NCI-H460 (cell line): Measurements from ENCODE around the gene GALNT14. TPM values are rescaled to one million over a fixed set of nuclear protein-coding genes. Genes with fewer than 3 reads are reported as not detected.

Source experiments
- DNase-seq: peaks from one replicate; pipeline ENCODE4 v3.0.0-alpha.2; 2016; ENCODE audit warnings: low read depth; ENCODE audit errors: extremely low read depth
- total RNA-seq: library from RNA; depleted of rRNA; stranded (reverse); fragments of >200 nt; shearing (Covaris generic); gene quantifications from 2 replicates; pipeline ENCODE4 v1.2.3, GENCODE V29; 2014

GALNT14 gene
- total RNA-seq, 1 experiment from 2014 or later = 21.8 TPM

GRCh38 chr2:31088504-31089195 lies 49.6 kb downstream of the GALNT14 start:
- DNase-seq = no peak

- DNase-seq = no peak
Measured at GRCh38 chr2:31087491-31087890, 50.7 kb downstream of the GALNT14 start.

- DNase-seq = no peak
Measured at GRCh38 chr2:31086590-31086989, 51.6 kb downstream of the GALNT14 start.

- DNase-seq = no peak
Measured at GRCh38 chr2:31083234-31083993, 54.8 kb downstream of the GALNT14 start.

- no peak for DNase-seq
Measured at GRCh38 chr2:31082002-31082401, 56.2 kb downstream of the GALNT14 start.

GRCh38 chr2:31081492-31081891 lies 56.7 kb downstream of the GALNT14 start:
- DNase-seq = no peak

GRCh38 chr2:31080361-31080760 lies 57.9 kb downstream of the GALNT14 start:
- DNase-seq = no peak

DNA sequence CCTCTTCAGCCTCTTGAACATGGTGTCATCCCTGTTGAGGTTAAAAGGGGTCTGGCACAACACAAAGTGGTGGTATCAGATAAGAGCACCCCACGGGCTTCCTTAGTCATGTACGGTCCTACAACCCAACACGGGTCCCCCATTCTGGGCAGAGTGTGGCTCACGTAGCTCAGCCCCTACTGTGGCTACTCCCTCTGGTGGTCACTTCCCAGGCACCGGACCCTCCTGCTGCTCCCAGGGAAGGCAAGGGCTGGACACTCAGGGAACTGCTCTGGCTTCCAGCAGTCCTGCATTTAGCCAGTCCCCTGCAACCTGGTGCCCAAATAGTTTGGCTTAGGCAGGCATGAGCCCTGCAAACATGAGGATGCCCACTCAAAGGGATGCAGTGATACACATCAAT lies 58.6 kb downstream of the GALNT14 start:
- DNase-seq = no peak

GRCh38 chr2:31078579-31079105 lies 59.6 kb downstream of the GALNT14 start:
- DNase-seq = no peak

GRCh38 chr2:31078011-31078410 lies 60.2 kb downstream of the GALNT14 start:
- DNase-seq = no peak

GRCh38 chr2:31075941-31076590 lies 62.2 kb downstream of the GALNT14 start:
- no peak for DNase-seq

DNA sequence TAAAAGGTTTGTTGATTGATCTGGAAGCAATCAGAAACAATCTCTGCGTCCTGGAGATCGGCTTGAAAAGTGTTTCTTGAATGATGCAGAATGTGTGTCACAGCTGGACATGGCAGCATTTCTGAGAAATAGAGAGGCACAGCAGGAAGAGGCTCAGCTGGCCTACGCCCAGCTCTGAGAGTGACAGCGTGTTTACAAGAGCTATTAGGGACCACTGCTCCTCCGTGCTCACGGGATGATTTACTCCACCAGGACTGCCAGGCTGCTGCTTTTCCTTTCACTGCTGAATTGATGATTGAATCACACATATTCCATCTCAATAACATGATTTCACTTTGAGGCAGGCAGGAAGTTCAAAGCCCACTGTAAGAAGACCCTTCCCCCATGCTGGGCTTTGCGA lies 62.8 kb downstream of the GALNT14 start:
- no peak for DNase-seq

GRCh38 chr2:31071741-31072140 lies 66.5 kb downstream of the GALNT14 start:
- no peak for DNase-seq

GRCh38 chr2:31070339-31071125 lies 67.7 kb downstream of the GALNT14 start:
- DNase-seq = no peak

DNA sequence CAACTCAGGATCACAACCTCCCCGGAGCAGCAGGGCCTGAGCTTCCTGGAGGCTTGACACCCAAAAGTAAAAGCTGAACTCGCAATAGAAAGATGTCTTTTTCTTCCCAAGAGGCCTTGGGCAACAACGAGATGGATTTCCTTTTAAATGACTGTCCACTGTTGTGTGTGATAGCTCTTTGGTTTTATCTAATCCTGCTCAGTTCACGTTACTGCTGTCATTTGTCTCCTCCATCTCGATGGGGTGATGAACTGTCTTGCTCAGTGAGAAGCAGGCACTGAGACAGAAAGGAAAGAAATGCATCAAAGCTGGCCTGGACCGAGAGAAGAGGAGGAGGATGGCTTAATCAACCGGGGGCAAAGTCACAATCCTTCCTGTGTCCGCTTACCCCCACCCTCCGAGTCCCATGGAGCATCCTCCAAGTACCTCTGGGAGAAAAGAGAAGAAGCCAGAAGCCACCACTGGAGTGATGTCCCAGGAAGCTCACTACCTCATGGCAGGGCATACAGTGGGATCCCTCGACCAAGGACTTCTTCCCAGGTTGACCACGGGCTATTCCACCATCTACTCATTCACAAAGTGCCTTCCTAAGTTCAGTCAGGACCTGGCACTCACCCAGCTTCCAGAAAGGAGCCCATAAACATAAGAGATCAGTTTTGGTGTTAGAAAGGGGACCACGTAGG lies 68.5 kb downstream of the GALNT14 start:
- no peak for DNase-seq

DNA sequence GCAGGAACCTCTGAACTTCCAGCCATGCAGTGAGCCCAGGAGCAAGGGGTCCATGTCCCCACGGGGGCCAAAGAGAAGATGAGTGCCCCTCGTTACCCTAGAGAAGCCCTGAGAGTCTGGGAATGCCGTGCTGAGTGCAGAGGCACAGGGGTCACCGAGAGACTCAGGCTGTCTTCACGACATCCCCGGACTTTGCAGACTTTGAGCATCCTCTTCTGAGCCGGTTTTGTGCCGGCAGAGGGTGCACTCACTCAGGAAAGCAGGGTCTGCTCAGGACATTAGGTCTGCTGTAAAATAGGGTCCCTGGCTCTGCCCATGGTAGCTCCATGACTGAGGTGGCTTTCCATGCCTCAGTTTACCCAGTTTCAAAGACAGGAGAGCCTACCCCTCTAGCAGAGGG lies 71.0 kb downstream of the GALNT14 start:
- DNase-seq = no peak

GRCh38 chr2:31066551-31066950 lies 71.7 kb downstream of the GALNT14 start:
- DNase-seq = no peak

DNA sequence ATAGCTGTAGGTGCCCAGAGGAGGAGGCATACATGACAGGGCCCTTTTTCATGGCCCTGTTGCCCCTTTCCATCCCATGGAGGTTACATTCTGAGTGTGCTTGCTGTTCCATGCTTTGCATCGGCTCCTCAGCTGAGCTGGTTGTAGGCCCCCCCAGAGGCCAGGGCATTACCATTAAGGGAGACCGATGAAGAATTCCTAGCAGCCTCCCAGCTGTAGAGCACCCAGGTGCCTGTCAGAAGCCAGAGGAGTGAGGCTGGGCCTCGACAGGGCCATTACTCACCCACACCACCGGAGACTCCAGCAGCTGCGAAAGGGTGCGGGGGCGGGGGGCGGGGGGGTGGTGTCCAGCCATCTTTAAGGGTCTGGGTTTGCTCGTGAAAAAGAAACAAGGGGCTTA lies 72.2 kb downstream of the GALNT14 start:
- no peak for DNase-seq

GRCh38 chr2:31065356-31065755 lies 72.9 kb downstream of the GALNT14 start:
- DNase-seq = no peak

GRCh38 chr2:31060397-31060796 lies 77.8 kb downstream of the GALNT14 start:
- DNase-seq = no peak
